ENCODE data around the gene SF3A1. TPM values are rescaled to one million over a fixed set of nuclear protein-coding genes. Genes with fewer than 3 reads are reported as not detected.

SF3A1 gene
- total RNA-seq, 4 donors from 2014 or later, result 52.8 to 193 (median 135) TPM

- Histone ChIP-seq H3K4me1 (peaks cover 0 to 8% of the 10 kb centered on the region in 2 donors), H3K4me3 (replicated peaks in 1 of 3) (no peak overlapping the region), H3K9me3 (no peaks in the 10 kb centered on the region), H3K27ac (no peak overlapping the region), H3K27me3 (no peaks in the 10 kb centered on the region), H3K36me3 (no peaks in the 10 kb centered on the region)
- intact Hi-C loops (cut with DNase I), result no loop called here
- whole genome bisulfite sequencing, 2 donors, result 86 to 91% methylated on average over 9 of the region's 10 CpGs
- no peak for DNase-seq
- TF ChIP-seq POLR2A (IDR thresholded peaks at IDR 0.05) (no peak), CTCF (IDR thresholded peaks at IDR 0.05) (no peak)
Observed at GRCh38 chr22:30361916-30362650, 5.4 kb upstream of the SF3A1 start.

- WGBS, 2 donors, result 87 to 90% methylated on average over 6 of the region's 6 CpGs
- intact Hi-C loops (cut with DNase I), result no loop called here
- no peaks in the 10 kb centered on the region for H3K36me3 ChIP-seq
- DNase-seq, result no peak
- TF ChIP-seq POLR2A (IDR thresholded peaks at IDR 0.05) (no peak), CTCF (IDR thresholded peaks at IDR 0.05) (no peak)
- peaks cover 23 to 33% of the 10 kb centered on the region in 2 donors for H3K4me1 ChIP-seq
- H3K9me3 ChIP-seq, result no peaks in the 10 kb centered on the region
- no peak overlapping the region for H3K27ac ChIP-seq
- no peak overlapping the region for H3K4me3 ChIP-seq (replicated peaks in 1 of 3)
- H3K27me3 ChIP-seq, result no peaks in the 10 kb centered on the region
Observed at GRCh38 chr22:30358541-30358940, 1.8 kb upstream of the SF3A1 start.

- H3K27ac ChIP-seq, result no peak overlapping the region
- no peaks in the 10 kb centered on the region for H3K27me3 ChIP-seq
- 54 to 59% methylated on average over 22 of the region's 22 CpGs for WGBS, 2 donors
- no peaks in the 10 kb centered on the region for H3K9me3 ChIP-seq
- TF ChIP-seq CTCF (IDR thresholded peaks at IDR 0.05) (no peak), POLR2A (IDR thresholded peaks at IDR 0.05) (no peak)
- intact Hi-C loops (cut with DNase I), result loop anchor here (2.0 kb wide), 1 partner anchor 69 kb away; the partner anchor contains the start of gene CASTOR1
- peak overlapping the region in 2 of 3 donors; percentile 30 to 66 for H3K4me3 ChIP-seq (replicated peaks in 1 of 3)
- peaks cover 3 to 4% of the 10 kb centered on the region in 2 donors for H3K36me3 ChIP-seq
- H3K4me1 ChIP-seq, result peaks cover 23 to 34% of the 10 kb centered on the region in 2 donors
- DNase-seq, result no peak
Observed at GRCh38 chr22:30357650-30358215, 1.0 kb upstream of the SF3A1 start.

GRCh38 chr22:30357236-30357570 is 509 bp upstream of the SF3A1 start:
- H3K27me3 ChIP-seq, result no peaks in the 10 kb centered on the region
- peaks cover 8 to 9% of the 10 kb centered on the region in 2 donors for H3K36me3 ChIP-seq
- peak overlapping the region in 2 of 3 donors; percentile 95 to 97 for H3K27ac ChIP-seq
- H3K9me3 ChIP-seq, result no peaks in the 10 kb centered on the region
- H3K4me1 ChIP-seq, result peaks cover 23 to 34% of the 10 kb centered on the region in 2 donors
- no peak for TF ChIP-seq CTCF (IDR thresholded peaks at IDR 0.05)
- TF ChIP-seq POLR2A (IDR thresholded peaks at IDR 0.05), result no peak
- peak overlapping the region; percentile 30 to 93 (median 66) for H3K4me3 ChIP-seq (replicated peaks in 1 of 3)
- intact Hi-C loops (cut with DNase I), result loop anchor here (2.0 kb wide), 1 partner anchor 68 kb away; the partner anchor contains the start of gene CASTOR1
- 1 to 2% methylated on average over 9 of the region's 9 CpGs for WGBS, 2 donors
- no peak for DNase-seq

GRCh38 chr22:30354644-30355043 is 2.0 kb downstream of the SF3A1 start:
- DNase-seq, result no peak
- no peak for TF ChIP-seq CTCF (IDR thresholded peaks at IDR 0.05)
- TF ChIP-seq POLR2A (IDR thresholded peaks at IDR 0.05), result no peak
- peaks cover 18 to 29% of the 10 kb centered on the region in 2 donors for H3K36me3 ChIP-seq
- no peaks in the 10 kb centered on the region for H3K9me3 ChIP-seq
- H3K27ac ChIP-seq, result no peak overlapping the region
- WGBS, 2 donors, result 48 to 66% methylated on average over 5 of the region's 5 CpGs
- H3K4me3 ChIP-seq (replicated peaks in 1 of 3), result no peak overlapping the region
- H3K4me1 ChIP-seq, result peaks cover 23 to 34% of the 10 kb centered on the region in 2 donors
- intact Hi-C loops (cut with DNase I), result no loop called here
- no peaks in the 10 kb centered on the region for H3K27me3 ChIP-seq
